ENCODE data around the gene MID1.

Gene MID1

DNA sequence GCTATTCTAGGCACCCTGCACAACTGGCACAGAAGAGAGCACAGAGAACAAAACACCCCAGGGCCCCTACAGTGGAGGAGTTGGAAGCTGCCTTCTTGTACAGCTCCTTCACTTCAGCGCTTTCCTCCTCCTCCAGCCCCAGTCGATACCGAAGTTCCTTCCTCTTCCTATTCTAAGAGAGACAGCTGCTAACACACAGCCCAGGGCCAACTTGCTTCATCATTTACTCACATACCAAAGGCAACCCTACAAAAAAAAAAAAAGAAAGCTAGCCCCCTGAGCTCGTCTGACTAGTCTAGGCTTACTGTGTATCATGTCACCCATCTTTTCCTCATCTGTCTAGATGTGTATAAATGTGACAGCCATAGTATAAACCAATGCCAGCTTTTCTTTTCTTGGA, 64.5 kb downstream of the MID1 start:
- DNase-seq (ENCODE audit: low read depth): no peak
- H3K4me3 ChIP-seq (ENCODE audit: low read depth, low read length): no peak overlapping the region

DNA sequence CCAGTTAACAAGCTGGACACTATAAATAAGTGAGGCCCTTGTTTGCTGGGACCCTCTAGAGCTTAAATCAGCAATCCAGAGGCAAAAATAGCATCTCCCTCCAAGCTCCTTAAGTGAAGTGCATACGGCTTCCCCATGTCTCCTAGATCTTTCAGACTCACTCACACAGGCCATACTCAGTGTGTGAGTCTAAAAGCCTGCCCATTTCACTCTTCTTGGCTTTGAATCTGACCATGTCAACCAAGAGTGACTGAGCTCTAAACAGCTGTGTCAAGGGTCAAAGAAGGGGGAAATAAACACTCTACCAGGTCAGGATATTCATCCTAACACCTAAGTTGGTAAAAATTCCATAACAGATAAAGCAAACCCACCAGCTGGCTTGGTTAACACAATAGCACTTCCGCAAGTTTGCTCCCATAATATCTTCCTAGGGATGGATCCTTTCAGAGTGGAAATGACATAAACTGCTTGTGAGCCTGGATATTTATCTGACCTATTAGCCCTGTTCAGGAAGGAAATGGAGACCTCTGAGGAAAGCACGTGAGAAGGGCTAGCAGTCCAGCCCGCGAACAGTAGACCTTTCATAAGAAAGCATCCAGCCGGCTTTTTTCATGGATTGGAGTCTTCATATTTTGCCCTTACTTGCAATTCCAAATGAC, 65.6 kb downstream of the MID1 start:
- DNase-seq (ENCODE audit: low read depth): no peak
- TF ChIP-seq, protein P1, sequence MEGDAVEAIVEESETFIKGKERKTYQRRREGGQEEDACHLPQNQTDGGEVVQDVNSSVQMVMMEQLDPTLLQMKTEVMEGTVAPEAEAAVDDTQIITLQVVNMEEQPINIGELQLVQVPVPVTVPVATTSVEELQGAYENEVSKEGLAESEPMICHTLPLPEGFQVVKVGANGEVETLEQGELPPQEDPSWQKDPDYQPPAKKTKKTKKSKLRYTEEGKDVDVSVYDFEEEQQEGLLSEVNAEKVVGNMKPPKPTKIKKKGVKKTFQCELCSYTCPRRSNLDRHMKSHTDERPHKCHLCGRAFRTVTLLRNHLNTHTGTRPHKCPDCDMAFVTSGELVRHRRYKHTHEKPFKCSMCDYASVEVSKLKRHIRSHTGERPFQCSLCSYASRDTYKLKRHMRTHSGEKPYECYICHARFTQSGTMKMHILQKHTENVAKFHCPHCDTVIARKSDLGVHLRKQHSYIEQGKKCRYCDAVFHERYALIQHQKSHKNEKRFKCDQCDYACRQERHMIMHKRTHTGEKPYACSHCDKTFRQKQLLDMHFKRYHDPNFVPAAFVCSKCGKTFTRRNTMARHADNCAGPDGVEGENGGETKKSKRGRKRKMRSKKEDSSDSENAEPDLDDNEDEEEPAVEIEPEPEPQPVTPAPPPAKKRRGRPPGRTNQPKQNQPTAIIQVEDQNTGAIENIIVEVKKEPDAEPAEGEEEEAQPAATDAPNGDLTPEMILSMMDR (conservative IDR thresholded peaks at IDR 0.05; ENCODE audit: low read depth, low read length): no peak
- H3K4me3 ChIP-seq (ENCODE audit: low read depth, low read length): no peak overlapping the region

More for the DNA sequence above, 64.5 kb downstream of the MID1 start:
- TF ChIP-seq, protein P1 (conservative IDR thresholded peaks at IDR 0.05; ENCODE audit: low read depth, low read length): no peak

DNA sequence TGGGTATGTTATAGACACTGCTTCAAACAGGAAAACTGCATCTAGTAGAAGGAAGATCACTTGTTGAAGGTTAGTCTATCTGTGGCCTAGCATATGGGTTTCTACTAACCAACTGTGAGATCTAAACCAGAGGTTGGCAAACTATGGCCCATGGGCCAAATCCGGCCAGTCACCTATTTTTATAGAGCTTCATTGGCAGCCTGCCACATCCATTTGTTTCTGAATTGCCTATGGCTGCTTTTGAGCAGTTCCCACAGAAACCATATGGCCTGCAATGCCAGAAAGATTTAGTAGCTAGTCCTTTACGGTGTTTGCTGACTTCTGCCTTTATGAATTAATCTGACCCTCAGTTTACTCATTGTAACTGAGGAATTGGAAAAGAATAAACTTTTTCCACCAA, 71.1 kb downstream of the MID1 start:
- no peak overlapping the region for H3K4me3 ChIP-seq (ENCODE audit: low read depth, low read length)
- TF ChIP-seq, protein P1 (conservative IDR thresholded peaks at IDR 0.05; ENCODE audit: low read depth, low read length): no peak
- no peak for DNase-seq (ENCODE audit: low read depth)

DNA sequence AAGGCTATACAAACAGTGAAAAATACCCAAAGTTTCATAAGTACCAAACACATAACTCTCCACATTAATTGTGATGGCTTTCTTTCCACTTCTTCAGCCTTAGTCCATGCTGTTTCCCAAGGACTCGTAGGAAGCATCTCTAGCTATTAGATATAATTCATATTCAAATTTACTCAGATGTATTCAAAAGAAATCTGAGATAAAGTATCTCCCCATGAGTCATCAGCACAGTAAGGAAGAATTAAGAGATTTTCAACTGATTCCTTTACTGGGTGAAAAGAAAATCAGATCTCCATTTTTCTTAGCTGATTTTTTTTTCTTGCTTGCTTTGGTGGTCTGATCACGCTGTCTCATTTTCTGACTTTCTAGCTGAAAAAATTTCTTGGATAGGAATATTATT, 71.7 kb downstream of the MID1 start:
- TF ChIP-seq, protein P1 (conservative IDR thresholded peaks at IDR 0.05; ENCODE audit: low read depth, low read length): no peak

DNA sequence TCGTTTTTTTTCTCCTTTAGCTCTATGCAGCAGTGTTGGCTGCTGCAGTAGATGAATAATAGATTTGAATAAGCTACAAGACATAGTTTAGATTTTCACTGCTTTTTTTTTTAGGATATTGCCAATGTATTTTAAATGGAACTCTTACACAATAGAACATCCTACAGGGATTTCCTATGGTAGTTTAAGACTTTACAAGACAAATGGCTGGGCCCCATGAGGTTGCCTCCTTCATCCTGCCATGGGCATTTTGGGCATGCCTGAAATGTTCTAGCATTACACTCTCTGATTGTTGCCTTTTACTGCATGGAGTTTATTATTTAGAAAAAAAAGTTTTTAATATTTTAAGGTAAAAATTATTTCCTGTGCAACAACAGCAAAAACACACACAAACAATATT, 74.5 kb downstream of the MID1 start:
- TF ChIP-seq, protein P1 (conservative IDR thresholded peaks at IDR 0.05; ENCODE audit: low read depth, low read length): no peak
- H3K4me3 ChIP-seq (ENCODE audit: low read depth, low read length): no peak overlapping the region
- DNase-seq (ENCODE audit: low read depth): no peak

More for the DNA sequence above, 71.7 kb downstream of the MID1 start:
- H3K4me3 ChIP-seq (ENCODE audit: low read depth, low read length): no peak overlapping the region
- no peak for DNase-seq (ENCODE audit: low read depth)

DNA sequence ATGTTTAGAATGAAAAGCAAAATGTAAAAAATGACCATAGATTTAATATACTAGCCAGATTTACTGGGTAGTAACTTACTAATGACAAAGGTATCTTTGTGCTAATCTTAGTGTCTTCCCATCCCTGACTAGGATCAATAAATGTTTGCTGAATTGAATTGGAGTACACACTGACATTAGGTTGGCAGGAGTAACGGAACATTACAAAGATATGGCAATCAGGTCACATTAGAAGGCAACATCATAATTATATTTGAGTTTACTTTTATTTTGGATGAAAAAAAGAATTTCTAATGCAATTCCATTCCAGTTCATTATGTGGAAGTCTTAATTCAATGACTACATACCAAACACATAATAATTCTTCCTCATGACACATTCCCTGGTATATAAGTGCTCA, 77.8 kb downstream of the MID1 start:
- DNase-seq (ENCODE audit: low read depth): no peak
- H3K4me3 ChIP-seq (ENCODE audit: low read depth, low read length): no peak overlapping the region
- TF ChIP-seq, protein P1 (conservative IDR thresholded peaks at IDR 0.05; ENCODE audit: low read depth, low read length): no peak

DNA sequence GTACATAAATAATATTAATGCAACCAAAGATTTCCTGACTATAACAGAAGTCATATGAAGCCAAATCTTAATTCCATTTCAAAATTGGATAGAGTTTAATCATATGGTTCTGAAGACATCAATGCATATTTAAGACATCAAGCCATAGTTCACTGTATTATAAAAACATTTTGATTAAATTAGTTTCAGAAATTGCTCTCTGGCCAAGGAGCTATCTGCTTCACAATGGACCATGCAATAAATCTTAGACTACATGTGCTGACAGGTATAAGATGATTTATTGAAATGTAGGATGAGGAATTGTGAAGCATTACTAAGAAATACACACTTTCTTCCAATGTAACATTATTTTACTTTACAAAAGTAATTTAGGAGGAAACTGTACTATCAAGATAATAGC, 81.6 kb downstream of the MID1 start:
- TF ChIP-seq, protein P1 (conservative IDR thresholded peaks at IDR 0.05; ENCODE audit: low read depth, low read length): no peak
- H3K4me3 ChIP-seq (ENCODE audit: low read depth, low read length): no peak overlapping the region
- no peak for DNase-seq (ENCODE audit: low read depth)
